Measurements from ENCODE around the gene IL4I1.

IL4I1 gene

GRCh38 chr19:49924004-49924880, 27.6 kb upstream of the IL4I1 start:
- in situ Hi-C loops (cut with MboI; ENCODE audit: low sequenced_read_pairs) = no loop called here

- in situ Hi-C loops (cut with MboI; ENCODE audit: low sequenced_read_pairs) = no loop called here
Measured at GRCh38 chr19:49923055-49924003, 26.6 kb upstream of the IL4I1 start.

GRCh38 chr19:49921871-49922795, 25.4 kb upstream of the IL4I1 start:
- in situ Hi-C loops (cut with MboI; ENCODE audit: low sequenced_read_pairs) = no loop called here

DNA sequence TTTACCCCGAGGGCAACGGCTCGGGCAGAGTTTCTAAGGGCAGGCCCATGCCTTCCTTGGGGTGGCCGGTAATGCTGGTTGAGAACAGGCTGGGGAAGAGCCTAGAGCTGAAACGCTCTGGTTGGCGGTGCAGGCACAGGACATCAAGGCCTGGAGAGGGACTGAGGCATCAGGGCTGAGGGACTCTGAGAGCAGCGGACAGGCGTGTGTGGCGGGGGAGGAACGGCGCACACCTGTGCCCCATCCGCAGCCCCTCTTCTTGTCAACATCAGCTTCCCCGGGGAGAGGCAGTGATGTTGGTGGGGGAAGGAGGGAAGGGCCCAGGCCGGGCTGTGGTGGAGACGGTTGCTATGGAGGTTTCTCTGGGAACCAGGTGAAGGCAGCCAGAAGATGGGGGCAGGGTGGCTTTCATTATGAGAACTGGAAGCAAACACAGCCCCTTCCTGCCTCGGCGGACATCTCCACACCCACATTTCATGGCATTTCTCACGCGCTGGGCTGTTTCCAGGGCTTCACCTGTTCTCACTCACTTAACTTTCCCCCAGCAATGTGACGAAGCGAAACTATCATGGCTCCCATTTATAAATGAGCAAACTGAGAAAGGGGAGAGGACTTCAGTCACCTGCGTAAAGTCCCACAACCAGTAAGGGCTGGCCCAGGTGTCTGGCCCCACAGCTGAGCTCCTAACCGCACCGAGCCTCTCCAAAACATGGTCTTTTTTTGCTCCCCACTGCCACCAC, 24.1 kb upstream of the IL4I1 start:
- in situ Hi-C loops (cut with MboI; ENCODE audit: low sequenced_read_pairs) = no loop called here

DNA sequence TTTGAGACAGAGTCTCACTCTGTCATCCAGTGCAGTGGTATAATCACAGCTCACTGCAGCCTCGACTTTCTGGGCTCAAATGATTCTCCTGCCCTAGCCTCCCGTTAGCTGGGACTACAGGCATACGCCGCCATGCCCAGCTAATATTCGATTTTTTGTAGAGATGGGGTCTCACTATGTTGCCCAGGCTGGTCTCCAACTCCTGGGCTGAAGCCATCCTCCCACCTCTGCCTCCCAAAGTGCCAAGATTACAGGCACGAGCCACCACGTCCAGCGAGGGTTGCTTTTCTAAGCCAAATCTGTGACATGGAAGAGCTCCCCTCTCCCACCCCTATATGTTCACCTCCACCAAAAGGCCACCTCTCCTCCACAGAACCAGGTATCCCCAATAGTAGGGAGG, 21.4 kb upstream of the IL4I1 start:
- in situ Hi-C loops (cut with MboI; ENCODE audit: low sequenced_read_pairs) = no loop called here

- in situ Hi-C loops (cut with MboI; ENCODE audit: low sequenced_read_pairs) = no loop called here
Measured at GRCh38 chr19:49916839-49917733, 20.4 kb upstream of the IL4I1 start.

- in situ Hi-C loops (cut with MboI; ENCODE audit: low sequenced_read_pairs) = no loop called here
Measured at GRCh38 chr19:49915271-49915670, 18.6 kb upstream of the IL4I1 start.

- in situ Hi-C loops (cut with MboI; ENCODE audit: low sequenced_read_pairs) = no loop called here
Measured at GRCh38 chr19:49913720-49914119, 17.0 kb upstream of the IL4I1 start.

- in situ Hi-C loops (cut with MboI; ENCODE audit: low sequenced_read_pairs) = no loop called here
Measured at GRCh38 chr19:49912965-49913685, 16.4 kb upstream of the IL4I1 start.

DNA sequence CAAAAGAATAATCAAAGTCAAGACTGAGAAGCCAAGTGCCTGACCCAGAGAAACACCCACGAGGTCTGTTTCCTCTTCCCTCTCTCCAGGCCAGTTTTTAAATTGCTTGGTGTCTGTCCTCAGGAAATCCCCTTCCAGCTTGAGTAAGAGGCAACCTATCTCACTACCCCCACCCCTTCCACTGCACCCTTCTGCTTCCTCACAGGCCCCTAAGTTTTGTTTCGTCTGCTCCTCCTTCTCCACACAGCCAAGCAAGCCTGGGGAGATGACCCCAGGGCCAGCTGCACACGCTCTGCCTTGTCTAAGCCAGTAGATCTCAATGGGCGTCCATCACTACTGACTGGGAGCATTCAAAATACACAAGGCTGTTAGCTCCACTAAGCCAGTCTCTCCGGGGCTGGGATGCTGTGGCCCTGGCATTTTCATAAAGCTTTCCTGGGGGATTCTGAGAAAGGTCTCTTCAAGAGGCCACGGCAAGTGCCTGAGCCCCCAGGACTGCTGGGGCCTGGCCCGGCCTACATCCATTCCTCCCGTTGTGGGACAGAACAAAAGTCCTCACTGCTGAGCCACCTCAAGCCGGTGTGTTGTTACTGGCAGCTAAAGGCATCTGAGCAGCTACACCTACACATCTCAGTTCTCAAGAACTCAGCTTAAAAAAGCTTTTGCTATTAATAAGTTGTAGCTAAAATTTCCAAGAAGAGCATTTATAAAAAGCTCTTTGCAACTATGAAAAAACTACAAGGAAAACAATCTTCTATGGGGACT, 14.9 kb upstream of the IL4I1 start:
- in situ Hi-C loops (cut with MboI; ENCODE audit: low sequenced_read_pairs) = no loop called here

DNA sequence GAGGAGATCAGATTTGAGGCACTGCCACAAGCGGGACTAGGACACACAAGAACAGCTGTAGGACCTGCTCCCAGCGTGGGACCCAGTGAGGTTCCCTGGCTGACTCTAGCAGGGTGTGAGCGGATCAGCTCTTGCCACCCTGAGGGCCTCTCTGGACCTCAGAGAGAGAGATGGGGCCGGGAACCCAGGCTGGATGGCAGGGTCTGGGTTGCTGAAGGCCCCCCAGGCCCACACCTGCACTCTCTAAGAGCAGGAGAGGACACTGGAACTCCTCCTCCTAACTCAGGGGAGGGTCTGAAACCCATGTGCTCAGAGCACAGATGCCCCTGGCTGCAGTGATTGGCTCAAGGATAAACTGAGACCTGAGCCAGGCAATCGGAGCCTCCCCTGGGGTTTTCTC, 13.5 kb upstream of the IL4I1 start:
- in situ Hi-C loops (cut with MboI; ENCODE audit: low sequenced_read_pairs) = no loop called here

- in situ Hi-C loops (cut with MboI; ENCODE audit: low sequenced_read_pairs) = no loop called here
Measured at GRCh38 chr19:49908480-49909420, 12.1 kb upstream of the IL4I1 start.

DNA sequence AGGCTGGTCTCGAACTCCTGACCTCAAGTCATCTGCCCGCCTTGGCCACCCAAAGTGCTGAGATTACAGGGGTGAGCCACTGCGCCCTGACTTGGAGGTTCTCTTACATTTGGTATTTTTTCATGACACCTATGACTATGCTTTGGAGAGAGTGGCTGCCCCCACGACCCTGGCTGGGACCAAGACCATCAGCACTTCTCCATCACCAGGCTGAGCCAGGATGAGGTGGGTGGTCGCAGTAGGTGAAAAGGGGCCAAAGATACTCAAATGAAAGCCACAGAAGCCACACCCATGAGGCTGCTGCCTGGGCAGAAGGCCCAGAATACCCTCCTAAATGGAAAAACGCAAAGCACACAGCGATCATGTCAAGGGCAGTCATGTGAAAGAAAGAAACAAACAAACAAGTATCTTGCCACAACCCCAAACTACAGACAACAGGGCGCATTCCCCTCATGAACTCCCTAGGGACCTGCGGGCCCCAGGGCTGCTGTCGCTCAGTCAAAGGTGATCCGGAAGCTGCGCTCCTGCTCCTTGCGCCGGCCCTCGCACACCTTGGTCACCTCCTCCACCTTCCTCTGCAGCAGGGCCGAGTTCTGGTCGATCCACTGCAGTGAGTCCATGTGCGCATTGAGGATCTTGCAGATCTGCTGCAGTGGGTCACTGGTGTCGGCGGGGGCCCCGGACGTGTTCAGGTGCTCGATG, 11.2 kb upstream of the IL4I1 start:
- in situ Hi-C loops (cut with MboI; ENCODE audit: low sequenced_read_pairs) = no loop called here

GRCh38 chr19:49906879-49907564, 10.3 kb upstream of the IL4I1 start:
- in situ Hi-C loops (cut with MboI; ENCODE audit: low sequenced_read_pairs) = no loop called here

- in situ Hi-C loops (cut with MboI; ENCODE audit: low sequenced_read_pairs) = no loop called here
Measured at GRCh38 chr19:49904136-49904535, 7.4 kb upstream of the IL4I1 start.

All from hTERT RPE-1 (cell line).